Peyer's patch (tissue), 4 donors: Measurements from ENCODE around the gene CD300LB. TPM values are rescaled to one million over a fixed set of nuclear protein-coding genes. Genes with fewer than 3 reads are reported as not detected.
"Not testable (repeated sequence)": the region's sequence is repeated elsewhere in the genome, so short reads cannot be mapped to it uniquely, and the experiment has no call there.

Experiments
- DNase-seq, 3 donors: peaks; one replicate each; pipeline ENCODE4 v3.0.0-alpha.2; 2017 to 2019
- H3K27ac ChIP-seq, 4 donors: fragments of 200-600 bp; sonication (generic); one replicate each; pipeline ENCODE4 v1.5.1; 2016 to 2019
- H3K27me3 ChIP-seq, 2 donors: fragments of 200-600 bp; sonication (generic); one replicate each; pipeline ENCODE4 v1.5.1; 2019
- H3K36me3 ChIP-seq, 3 donors: fragments of 200-600 bp; sonication (generic); one replicate each; pipeline ENCODE4 v1.5.1; 2016 to 2019
- H3K4me1 ChIP-seq, 4 donors: fragments of 200-600 bp; sonication (generic); one replicate each; pipeline ENCODE4 v1.5.1; 2016 to 2019
- H3K4me3 ChIP-seq, 4 donors: fragments of 200-600 bp; sonication (generic); 1 replicate in 3 of 4; 2 replicates in 1 of 4; pipeline ENCODE4 v1.5.1; 2016 to 2019; ENCODE audit warnings: mild to moderate bottlenecking in 1 of 4
- H3K9me3 ChIP-seq, 4 donors: fragments of 200-600 bp; sonication (generic); one replicate each; pipeline ENCODE4 v1.5.1; 2016 to 2019; ENCODE audit warnings: mild to moderate bottlenecking in 1 of 4
- CTCF ChIP-seq, 6 experiments: fragments of 450-650 bp in 4 of 6; fragments of 200-600 bp in 2 of 6; sonication (generic) in 1 of 6; IDR thresholded peaks; one replicate each; pipeline ENCODE4 v1.5.1; 2017 to 2019; ENCODE audit warnings: antibody characterized with exemption in 6 of 6, mild to moderate bottlenecking in 3 of 6, moderate library complexity in 1 of 6
- POLR2A ChIP-seq, 2 donors: fragments of 450-650 bp; IDR thresholded peaks; one replicate each; pipeline ENCODE4 v1.5.1; 2017; ENCODE audit warnings: antibody characterized with exemption in 2 of 2, mild to moderate bottlenecking in 2 of 2, moderate library complexity in 2 of 2
- total RNA-seq, 4 donors: library from RNA; depleted of rRNA; stranded (reverse); fragments of >200 nt; gene quantifications; one replicate each; pipeline ENCODE4 v1.1.0, GENCODE V29; 2016

The CD300LB gene
- total RNA-seq, 4 donors from 2014 or later, result not detected

- Histone ChIP-seq H3K9me3 (no peaks in the 10 kb centered on the region), H3K4me3 (no peak overlapping the region), H3K27me3 (no peaks in the 10 kb centered on the region), H3K4me1 (no peaks in the 10 kb centered on the region), H3K36me3 (no peaks in the 10 kb centered on the region), H3K27ac (no peak overlapping the region)
- peak in 1 of 3 donors; percentile 15 for DNase-seq
- TF ChIP-seq CTCF (IDR thresholded peaks at IDR 0.05) (no peak), POLR2A (IDR thresholded peaks at IDR 0.05) (no peak)
These were observed 8.0 kb downstream of the CD300LB start for GRCh38 chr17:74523308-74523707.

- H3K27ac ChIP-seq, result no peak overlapping the region
- H3K9me3 ChIP-seq, result no peaks in the 10 kb centered on the region
- H3K4me1 ChIP-seq, result no peaks in the 10 kb centered on the region
- no peaks in the 10 kb centered on the region for H3K27me3 ChIP-seq
- DNase-seq, result peak; percentile 6 to 32 (median 31)
- no peaks in the 10 kb centered on the region for H3K36me3 ChIP-seq
- no peak overlapping the region for H3K4me3 ChIP-seq
- no peak for TF ChIP-seq CTCF (IDR thresholded peaks at IDR 0.05)
- TF ChIP-seq POLR2A (IDR thresholded peaks at IDR 0.05), result no peak
These were observed 8.7 kb downstream of the CD300LB start for GRCh38 chr17:74522381-74523105.

GRCh38 chr17:74521701-74522201, 9.5 kb downstream of the CD300LB start:
- TF ChIP-seq CTCF (IDR thresholded peaks at IDR 0.05) (no peak), POLR2A (IDR thresholded peaks at IDR 0.05) (no peak)
- Histone ChIP-seq H3K4me3 (no peak overlapping the region), H3K27ac (peak overlapping the region; percentile 7 to 68 (median 42)), H3K27me3 (no peaks in the 10 kb centered on the region), H3K4me1 (no peaks in the 10 kb centered on the region), H3K36me3 (no peaks in the 10 kb centered on the region), H3K9me3 (no peaks in the 10 kb centered on the region)
- DNase-seq, result peak; percentile 25 to 47 (median 43)

- peak; percentile 11 to 42 (median 30) for DNase-seq
- H3K4me1 ChIP-seq, result no peaks in the 10 kb centered on the region
- TF ChIP-seq POLR2A (IDR thresholded peaks at IDR 0.05) (no peak), CTCF (IDR thresholded peaks at IDR 0.05) (no peak)
- no peaks in the 10 kb centered on the region for H3K9me3 ChIP-seq
- H3K36me3 ChIP-seq, result no peaks in the 10 kb centered on the region
- no peaks in the 10 kb centered on the region for H3K27me3 ChIP-seq
- peak overlapping the region; percentile 7 to 68 (median 48) for H3K27ac ChIP-seq
- H3K4me3 ChIP-seq, result no peak overlapping the region
These were observed 10.3 kb downstream of the CD300LB start for GRCh38 chr17:74520790-74521480.

GRCh38 chr17:74520016-74520434, 11.2 kb downstream of the CD300LB start:
- Histone ChIP-seq H3K27me3 (no peaks in the 10 kb centered on the region), H3K36me3 (no peaks in the 10 kb centered on the region), H3K4me1 (no peaks in the 10 kb centered on the region), H3K27ac (peak overlapping the region in 1 of 4 donors; percentile 58), H3K9me3 (no peaks in the 10 kb centered on the region), H3K4me3 (no peak overlapping the region)
- no peak for TF ChIP-seq CTCF (IDR thresholded peaks at IDR 0.05)
- no peak for TF ChIP-seq POLR2A (IDR thresholded peaks at IDR 0.05)
- peak in 2 of 3 donors; percentile 67 to 69 for DNase-seq

GRCh38 chr17:74518413-74518981, 12.8 kb downstream of the CD300LB start:
- H3K36me3 ChIP-seq, H3K27me3 ChIP-seq, H3K27ac ChIP-seq, H3K4me3 ChIP-seq, H3K4me1 ChIP-seq, H3K9me3 ChIP-seq: not testable (repeated sequence)
- DNase-seq, result peak in 1 of 3 donors; percentile 26
